Left cardiac atrium (tissue), 4 donors: ENCODE measurements around the gene IFNK. TPM values are rescaled to one million over a fixed set of nuclear protein-coding genes. Genes with fewer than 3 reads are reported as not detected.
"Not testable (repeated sequence)": the region's sequence is repeated elsewhere in the genome, so short reads cannot be mapped to it uniquely, and the experiment has no call there.

Experiments used
- ATAC-seq, 2 donors: fragments of 200-7000 bp; cut with Tn5 transposase; one replicate each; pipeline ENCODE4 v1.9.1; 2020; ENCODE audit warnings: mild to moderate bottlenecking in 2 of 2, moderate library complexity in 2 of 2
- DNase-seq: peaks from one replicate; pipeline ENCODE4 v3.0.0-alpha.2; 2020
- intact Hi-C, 2 donors: fragments of 100-400 bp; cut with DNase I; formaldehyde crosslinking; loops; one replicate each; pipeline versions ENCODE4 v1.14.1 to v1.15.1; 2022 to 2023
- long read RNA-seq: library from polyadenylated mRNA; unstranded; transcript quantifications from one replicate; pipeline ENCODE4 v2.0.0, GENCODE V29; 2021
- total RNA-seq, 2 donors: library from RNA; stranded (reverse); fragmentation: NEBNext Ultra II Directional; extraction: Animal tissue kit (Norgen Biotek cat#: 25700); gene quantifications; one replicate each; pipeline ENCODE4 v1.2.1, GENCODE V29; 2021
- donor health status: DM: no; HTN: yes; CAD: no.
- donor health status: DM: no; HTN: yes; CAD: no; lungs with severe emphysema.
- donor health status: DM: yes; HTN: yes; CAD: no.
- donor health status: Dilated cardiomyopathy.

IFNK gene
- not detected for total RNA-seq
- long read RNA-seq, result 0 reads

GRCh38 chr9:27524236-27524635 lies at the start of gene IFNK:
Gene IFNK, plus strand, starts transcription at chr9:27524290. Its CDS starts 47 bp downstream, at chr9:27524337.
- DNase-seq (no peak), ATAC-seq (no peak)
- intact Hi-C loops, result no loop called here

DNA sequence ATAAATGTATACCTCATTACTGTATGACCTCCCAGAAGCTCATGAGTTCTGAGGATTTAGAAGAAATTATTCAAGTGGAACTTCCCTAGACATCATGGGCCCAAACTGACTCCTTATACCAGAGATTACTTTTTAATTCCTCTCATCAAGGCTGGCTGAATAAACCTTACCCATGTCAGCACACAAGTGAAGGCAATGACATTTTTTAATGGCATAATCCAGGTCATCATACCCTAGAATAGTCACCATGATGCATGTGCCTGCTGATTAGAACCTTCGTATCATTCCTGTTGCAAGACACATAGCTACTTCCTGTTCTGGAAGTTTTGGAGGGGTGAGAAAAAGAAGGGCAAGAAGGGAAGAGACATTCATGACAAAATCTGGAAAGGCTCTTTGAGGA lies 49.8 kb upstream of the IFNK start:
- ATAC-seq, result peak in 1 of 2 donors; percentile 26
- DNase-seq, result no peak
- intact Hi-C loops, result no loop called here

DNA sequence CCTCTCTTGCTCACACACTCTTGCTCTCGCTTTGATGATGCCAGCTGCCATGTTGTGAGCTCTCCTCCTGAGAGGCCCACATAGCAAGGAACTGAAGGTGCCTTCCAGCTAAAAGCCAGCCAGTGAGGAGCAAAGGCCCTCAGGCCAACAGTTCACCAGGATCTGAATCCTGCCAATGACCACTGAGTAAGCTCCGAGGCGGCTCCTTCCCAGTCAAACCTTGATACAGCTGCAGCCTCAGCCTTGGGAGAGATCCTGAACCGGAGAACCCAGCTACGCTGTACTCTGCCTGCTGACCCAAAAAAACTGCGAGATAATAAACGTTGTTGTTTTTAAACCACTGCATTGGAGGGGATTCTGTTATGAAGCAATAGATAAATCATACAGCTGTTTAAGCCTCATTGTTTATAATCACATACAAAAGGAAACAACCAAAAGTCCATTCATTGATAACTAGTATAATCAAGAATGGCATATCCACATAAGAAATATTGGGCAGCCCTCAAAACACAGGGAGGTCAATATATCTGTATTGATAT lies 49.0 kb upstream of the IFNK start:
- DNase-seq (no peak), ATAC-seq (peak in 1 of 2 donors; percentile 62)

GRCh38 chr9:27476870-27477515 lies 47.1 kb upstream of the IFNK start:
- intact Hi-C loops, result no loop called here
- ATAC-seq (no peak), DNase-seq (no peak)

More for the DNA sequence above, 49.0 kb upstream of the IFNK start:
- intact Hi-C loops, result no loop called here

DNA sequence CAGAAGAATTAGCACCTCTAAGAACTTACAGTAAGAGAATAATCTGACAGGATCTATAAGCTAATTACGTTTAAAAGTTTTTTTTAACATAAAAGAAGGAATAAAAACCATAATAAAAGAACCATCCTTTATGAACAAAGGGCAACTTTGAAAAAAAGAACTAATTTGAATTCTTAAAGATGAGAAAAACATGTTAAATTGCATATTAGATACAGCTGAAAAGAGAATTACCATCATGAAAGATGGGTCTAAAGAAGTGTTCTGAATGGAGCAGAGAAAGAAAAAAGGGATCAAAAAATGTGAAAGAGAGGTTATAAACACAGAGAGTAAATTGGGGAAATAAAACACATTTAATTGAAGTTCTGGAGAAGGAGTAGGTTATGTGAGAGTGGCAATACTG lies 45.8 kb upstream of the IFNK start:
- intact Hi-C loops, result no loop called here
- ATAC-seq, result no peak

DNA sequence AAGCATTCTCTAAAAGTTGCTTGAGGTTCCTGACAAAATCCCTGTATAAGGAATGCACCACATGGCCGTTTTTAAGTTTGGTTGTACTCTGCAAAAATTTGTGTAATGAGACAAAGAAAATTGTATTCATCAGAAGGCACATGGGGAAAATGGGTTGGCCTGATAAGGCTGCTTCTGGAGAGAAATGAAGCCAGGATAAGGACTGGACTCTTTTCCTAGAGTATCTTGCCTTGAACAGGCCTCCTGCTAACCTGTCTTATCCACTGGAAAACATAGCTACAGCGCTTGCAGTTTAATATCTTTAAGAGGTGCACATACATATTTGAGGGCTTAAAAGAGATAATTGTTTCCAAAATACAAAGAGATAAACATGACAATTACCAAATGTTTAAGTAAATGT lies 41.4 kb upstream of the IFNK start:
- intact Hi-C loops, result no loop called here
- ATAC-seq (no peak), DNase-seq (no peak)

More for the DNA sequence above, 45.8 kb upstream of the IFNK start:
- DNase-seq, result no peak

- ATAC-seq (no peak), DNase-seq (no peak)
- intact Hi-C loops, result no loop called here
Observed at GRCh38 chr9:27483576-27483975, 40.5 kb upstream of the IFNK start.

GRCh38 chr9:27485158-27485557 lies 38.9 kb upstream of the IFNK start:
- intact Hi-C loops, result no loop called here
- no peak for DNase-seq

DNA sequence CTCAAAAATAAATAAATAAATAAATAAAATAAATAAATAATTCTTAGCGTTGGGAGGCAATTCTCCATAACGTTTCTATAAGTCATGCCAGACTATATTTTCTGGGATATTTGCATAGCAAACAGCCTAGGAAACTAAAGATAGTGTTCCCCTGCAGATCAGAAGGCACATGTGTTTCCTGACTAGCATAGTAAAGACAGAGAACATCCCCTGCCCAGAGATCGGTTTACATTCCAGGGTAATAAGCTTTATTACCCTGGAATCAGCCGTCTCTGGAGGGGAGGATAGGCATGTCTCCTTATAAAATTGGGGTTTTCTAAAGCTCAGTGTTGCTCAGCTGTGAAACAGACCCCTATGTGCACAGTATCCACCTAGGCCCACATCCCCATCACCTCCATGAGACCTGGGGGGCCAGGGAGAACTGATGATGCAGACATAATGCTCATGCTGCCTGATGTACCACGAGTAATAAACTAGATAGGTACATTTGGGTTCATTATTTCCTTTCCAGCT lies 36.9 kb upstream of the IFNK start:
- intact Hi-C loops, result no loop called here
- ATAC-seq (no peak), DNase-seq (no peak)

More at GRCh38 chr9:27485158-27485557, 38.9 kb upstream of the IFNK start:
- no peak for ATAC-seq

- ATAC-seq, result no peak
- DNase-seq, result no peak
- intact Hi-C loops, result no loop called here
Observed at GRCh38 chr9:27487927-27488326, 36.2 kb upstream of the IFNK start.

- ATAC-seq (no peak), DNase-seq (no peak)
- intact Hi-C loops, result no loop called here
Observed at GRCh38 chr9:27489087-27489876, 34.8 kb upstream of the IFNK start.

DNA sequence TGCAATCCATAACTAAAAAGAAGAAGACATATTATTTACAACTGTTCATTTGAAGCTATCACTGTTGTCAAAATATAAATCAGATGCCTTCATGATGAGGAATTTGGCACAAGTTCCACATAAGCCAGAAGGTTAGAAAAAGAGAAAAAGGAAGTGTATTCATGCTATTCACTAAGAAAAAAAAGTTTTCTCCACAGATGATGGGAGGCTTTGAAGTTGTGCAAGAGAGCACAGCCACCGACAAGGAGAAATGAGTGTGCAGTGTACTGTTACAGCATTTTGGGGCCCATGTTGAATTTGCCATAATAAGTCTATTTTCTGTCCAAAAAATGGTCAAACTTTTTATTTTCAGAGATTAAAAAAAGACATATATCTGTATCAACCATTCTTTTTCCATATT lies 32.9 kb upstream of the IFNK start:
- intact Hi-C loops, result no loop called here
- no peak for DNase-seq
- ATAC-seq, result peak in 1 of 2 donors; percentile 27

DNA sequence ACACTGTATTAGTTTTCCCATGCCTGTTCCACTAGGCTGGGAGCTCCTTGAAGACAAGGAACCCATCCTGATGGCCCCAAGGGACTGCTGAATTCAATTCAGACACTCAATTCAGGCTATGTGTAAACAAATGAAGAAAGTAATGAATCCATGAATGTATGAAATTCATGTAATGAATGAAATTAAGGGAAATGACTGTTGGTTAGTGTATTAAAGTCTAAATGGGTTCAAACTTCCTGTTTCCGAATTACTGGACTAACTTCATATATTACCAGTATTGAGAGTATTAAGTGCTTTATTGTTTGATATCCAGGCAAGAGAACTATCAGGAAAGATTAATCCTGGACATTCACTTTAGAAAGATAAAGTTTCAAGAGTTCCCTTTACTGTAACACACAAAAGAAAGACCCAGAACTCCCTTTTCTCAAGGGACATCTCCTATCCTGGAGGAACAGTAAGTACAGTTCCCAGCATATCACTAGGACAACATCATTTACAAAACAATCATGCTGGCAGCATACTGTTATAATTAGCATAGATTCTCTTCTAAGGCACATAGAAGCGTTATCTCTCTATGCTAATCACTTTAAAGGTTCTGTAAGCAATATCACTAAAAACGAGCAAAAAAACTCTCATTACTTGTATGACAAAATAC lies 28.5 kb upstream of the IFNK start:
- intact Hi-C loops, result no loop called here
- no peak for DNase-seq
- ATAC-seq, result no peak

- ATAC-seq (no peak), DNase-seq (no peak)
- intact Hi-C loops, result no loop called here
Observed at GRCh38 chr9:27496135-27496504, 28.0 kb upstream of the IFNK start.

- intact Hi-C loops, result no loop called here
- DNase-seq (no peak), ATAC-seq (no peak)
Observed at GRCh38 chr9:27497883-27498417, 26.1 kb upstream of the IFNK start.

DNA sequence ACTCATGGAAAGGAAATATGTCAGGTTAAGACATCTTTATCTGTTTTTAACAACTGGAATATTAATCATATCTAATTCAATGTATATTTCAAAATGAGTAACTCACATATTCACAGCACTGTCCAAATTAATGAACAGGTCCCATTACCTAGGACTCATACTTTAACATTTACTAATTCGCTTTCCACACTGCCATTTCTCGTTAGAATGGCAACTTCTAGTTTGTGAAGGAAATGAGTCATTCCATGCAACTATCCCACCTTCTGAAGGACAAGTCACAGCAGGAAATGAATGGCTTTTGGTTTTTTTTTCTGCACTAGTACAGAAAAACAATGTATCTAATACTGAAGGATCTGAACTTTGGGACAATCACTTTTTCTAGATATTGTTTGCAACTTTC lies 24.6 kb upstream of the IFNK start:
- no peak for DNase-seq
- no peak for ATAC-seq
- intact Hi-C loops, result no loop called here

GRCh38 chr9:27500902-27501301 lies 23.2 kb upstream of the IFNK start:
- ATAC-seq, intact Hi-C loops, DNase-seq: not testable (repeated sequence)

DNA sequence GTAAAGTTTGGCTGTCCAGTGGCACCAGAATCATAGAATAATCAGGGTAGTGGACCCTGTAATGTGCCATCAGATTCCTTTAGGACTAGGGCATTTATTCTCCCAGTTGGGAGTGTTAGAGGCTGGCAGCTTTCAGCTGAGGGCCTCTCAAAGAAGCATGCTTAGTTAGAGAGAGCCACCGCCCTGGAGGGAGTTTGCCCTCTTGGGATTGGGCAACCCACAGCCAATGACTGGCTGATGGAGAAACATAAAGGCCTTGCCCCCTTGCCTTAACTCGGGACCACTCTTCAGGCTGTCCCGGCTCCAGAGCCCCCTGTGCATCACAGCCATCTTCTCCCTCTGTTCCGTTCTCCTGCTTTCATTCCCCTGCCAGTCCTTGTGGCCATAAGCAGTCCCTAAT lies 20.5 kb upstream of the IFNK start:
- DNase-seq (no peak), ATAC-seq (no peak)
- intact Hi-C loops, result no loop called here

- DNase-seq (no peak), ATAC-seq (no peak)
- intact Hi-C loops, result no loop called here
Observed at GRCh38 chr9:27504259-27504658, 19.8 kb upstream of the IFNK start.

- intact Hi-C loops, result no loop called here
- ATAC-seq, result no peak
- no peak for DNase-seq
Observed at GRCh38 chr9:27505744-27506161, 18.3 kb upstream of the IFNK start.
